Stimulated activated CD4-positive, alpha-beta T cell treated with anti-CD3 and anti-CD28 coated beads, Interleukin-15, amount 100 ng/mL, for 1 hour (primary cell): ENCODE results near the gene ARHGEF19.
"Not testable (repeated sequence)": the region's sequence is repeated elsewhere in the genome, so short reads cannot be mapped to it uniquely, and the experiment has no call there.

Source experiments
- DNase-seq, 2 donors: peaks; one replicate each; pipeline ENCODE4 v3.0.0-alpha.2; 2020; ENCODE audit warnings: low read depth in 1 of 2, low spot score in 1 of 2

The ARHGEF19 gene

DNA sequence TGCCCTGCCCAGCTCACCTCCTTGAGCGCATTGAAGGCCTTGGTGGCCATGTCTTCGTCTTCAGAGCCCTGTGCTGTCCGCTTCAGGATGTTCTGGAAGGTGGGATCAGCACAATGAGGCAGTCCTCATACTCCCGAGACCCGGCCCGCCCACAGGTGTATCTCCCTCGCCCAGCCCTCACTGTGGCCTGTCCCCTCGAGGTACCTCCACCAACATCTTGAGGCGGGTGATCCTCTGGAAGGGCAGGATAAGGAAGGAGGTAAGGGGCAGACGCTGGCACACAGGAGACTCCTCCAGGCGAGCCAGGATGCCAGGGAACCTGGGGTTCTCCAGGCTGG is 7.1 kb downstream of the ARHGEF19 start:
- no peak for DNase-seq

DNA sequence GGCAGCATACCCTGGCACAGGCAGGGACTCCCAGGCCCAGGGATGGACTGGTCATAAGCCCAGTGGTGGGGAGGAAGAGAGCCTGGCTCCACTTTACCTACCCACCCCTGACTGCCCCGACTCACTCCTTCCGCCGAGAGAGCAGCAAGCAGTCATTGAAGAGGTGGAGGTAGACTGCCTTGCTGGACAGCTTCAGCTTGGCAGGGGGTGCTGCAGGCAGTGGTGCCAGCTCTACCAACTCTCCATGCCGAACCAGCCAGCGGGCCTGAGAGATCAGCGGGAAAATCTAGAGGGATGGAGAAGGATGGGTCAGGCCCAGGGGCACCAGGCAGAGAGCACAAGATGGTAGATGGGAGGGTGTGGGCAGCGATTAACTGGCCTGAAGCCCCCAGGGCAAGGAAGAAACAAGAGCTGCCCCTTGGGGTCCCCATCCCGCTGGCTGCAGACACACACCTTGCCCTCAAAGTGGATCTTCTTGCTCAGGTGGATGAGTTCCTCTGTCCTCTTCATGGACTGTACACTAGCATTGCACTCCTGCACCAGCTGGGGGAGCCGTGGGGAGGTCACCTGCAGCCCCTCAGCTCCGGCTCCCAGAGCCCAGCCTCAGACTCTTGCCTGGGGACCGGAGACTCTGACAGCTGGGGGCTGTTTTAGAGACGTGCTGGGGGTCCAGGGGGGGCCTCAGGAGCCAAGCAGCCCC is 7.7 kb downstream of the ARHGEF19 start:
- DNase-seq = no peak

DNA sequence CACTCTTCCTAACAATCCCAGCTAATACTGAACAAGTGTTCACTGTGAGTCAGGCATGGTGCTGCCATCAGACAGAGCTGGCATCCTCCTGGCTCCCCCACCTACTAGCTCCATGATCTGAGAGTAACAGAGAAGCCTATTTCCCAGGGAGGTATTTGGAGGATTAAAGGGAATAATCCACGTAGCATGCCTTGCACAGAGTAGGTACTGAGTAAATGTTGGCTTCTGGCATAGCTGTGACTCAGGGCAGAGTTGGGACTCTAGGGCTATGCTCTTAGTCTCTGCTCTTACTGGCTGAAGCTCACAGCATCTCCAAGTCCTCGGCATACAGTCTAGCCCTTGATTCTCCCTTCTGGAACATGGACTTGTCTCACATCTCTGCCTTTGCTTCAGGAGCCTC is 8.2 kb downstream of the ARHGEF19 start:
- DNase-seq = no peak

DNA sequence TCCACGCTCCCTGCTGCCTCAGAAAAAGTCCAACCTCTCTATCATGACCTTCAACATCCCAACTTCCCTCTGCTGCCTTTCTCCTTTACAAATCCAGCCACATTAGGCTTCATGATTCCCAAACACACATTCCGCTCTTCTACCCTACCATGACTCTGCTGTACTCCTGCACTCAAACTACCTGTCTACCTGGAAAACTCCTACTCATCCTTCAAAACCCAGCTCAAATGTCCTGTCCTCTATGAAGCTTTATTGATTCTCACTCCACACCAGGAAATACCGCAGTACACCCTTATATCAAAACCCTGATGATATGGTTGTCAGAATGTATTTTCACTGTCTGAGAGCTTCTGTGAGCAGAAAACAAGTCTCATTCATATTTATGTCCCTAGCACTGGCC is 8.9 kb downstream of the ARHGEF19 start:
- no peak for DNase-seq

DNA sequence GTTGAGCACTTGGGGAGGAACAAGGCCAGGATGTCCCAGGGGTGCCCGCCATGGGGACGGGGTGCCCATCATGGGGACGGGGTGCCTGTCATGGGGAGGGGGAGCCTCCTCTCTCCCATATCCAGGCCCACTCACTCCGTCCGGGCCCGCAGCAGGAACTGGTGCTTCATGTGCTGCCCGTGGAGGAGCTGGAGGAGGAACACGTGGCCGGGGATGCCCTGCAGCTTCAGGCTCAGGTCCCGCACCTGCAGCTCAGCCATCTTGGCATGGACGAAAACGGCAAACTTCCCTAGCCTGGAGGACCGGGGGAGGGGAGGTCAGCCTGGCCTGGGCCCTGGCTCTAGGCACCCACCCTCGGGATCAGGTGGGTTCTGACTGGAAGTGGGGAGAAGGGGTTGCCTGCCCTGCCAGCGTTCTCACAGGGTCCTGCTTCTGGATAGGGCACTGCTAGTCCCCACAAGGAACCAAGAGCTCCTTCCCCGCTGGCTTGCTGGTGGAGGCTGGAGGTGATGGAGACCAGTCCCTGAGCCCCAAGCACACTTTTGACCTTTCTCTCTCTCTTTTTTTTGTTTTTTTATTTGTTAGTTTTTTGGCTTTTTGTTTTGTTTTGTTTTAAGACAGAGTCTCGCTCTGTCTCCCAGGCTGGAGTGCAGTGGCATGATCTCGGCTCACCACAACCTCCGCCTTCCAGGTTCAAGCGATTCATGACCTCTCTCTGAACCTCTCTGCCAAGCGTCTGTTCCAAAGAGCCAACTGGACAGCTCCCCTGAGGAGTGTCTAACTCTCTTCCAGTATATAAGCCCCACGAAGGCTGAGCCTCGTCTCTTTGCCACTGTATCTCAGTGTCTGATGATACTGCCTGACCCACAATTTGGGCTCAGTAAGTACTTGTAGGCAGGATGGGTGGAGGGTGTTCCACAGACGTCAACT is 9.9 kb downstream of the ARHGEF19 start:
- DNase-seq = no peak

DNA sequence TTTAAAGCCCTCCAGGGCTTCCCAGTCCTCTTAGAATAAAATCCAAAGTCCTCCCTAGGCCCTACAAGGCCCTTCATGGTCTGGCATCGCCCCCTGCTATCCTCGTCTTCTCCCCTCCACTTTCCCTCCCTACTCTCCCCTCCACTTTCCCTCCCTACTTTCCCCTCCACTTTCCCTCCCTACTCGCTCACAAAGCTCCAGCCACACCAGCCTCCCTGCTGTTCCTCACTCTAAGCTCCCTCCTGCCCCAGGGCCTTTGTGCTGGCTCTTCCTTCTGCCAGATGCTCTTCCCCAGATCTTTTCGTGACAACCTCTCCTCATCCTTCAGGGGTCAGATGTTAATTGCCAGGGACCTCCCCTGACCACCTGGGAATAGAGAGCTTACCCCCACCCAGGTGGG is 12.8 kb downstream of the ARHGEF19 start:
- DNase-seq = no peak

DNA sequence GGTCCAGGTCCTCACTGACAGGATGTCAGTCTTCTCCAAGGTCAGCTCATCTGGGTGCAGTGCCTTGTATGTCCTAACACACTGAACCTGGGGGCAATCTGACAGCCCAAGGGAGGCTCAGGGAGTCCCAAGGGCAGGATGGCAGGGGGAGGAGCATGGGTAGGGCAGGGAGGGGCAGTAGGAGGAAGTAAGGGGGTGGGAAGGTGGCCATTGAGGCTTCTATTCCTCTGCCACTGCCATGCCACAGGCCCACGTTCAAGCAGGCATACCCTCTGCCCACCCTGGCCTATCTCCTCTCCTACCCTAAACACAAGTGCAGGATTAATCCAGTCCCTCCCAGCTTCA is 13.3 kb downstream of the ARHGEF19 start:
- no peak for DNase-seq

DNA sequence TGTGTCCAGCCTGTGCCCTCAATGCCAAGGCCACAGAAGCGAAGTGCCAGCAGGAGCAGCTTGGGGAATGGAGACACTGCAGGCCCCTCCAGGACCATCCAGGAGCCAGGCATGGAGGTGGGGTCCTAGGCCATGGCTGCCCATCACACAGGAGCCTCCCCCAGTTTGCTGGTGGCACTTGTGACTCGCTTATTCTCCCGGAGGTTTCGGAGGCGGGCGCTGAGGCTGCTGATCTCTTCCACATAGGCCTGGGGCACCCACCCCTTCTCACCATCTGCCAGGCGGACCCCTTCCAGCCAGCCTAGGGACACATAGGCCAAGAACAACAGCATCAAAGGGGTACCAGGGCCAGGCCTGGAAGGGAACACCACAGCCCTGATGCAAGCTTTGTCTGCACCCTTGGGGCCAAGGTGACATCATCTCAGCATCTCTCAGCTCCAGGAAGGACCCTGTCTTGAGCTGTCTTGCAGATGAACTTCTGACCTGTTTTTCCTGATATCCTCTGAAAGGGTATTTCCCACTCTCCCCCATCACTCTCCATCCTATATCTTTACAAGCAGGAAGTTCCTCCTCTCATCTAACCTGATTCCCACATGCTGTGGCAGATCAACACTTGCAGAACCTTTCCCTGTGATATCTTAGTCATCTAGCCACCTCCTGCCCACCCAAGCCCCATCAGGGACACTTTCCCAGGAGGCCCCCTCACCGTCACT is 13.9 kb downstream of the ARHGEF19 start:
- no peak for DNase-seq

DNA sequence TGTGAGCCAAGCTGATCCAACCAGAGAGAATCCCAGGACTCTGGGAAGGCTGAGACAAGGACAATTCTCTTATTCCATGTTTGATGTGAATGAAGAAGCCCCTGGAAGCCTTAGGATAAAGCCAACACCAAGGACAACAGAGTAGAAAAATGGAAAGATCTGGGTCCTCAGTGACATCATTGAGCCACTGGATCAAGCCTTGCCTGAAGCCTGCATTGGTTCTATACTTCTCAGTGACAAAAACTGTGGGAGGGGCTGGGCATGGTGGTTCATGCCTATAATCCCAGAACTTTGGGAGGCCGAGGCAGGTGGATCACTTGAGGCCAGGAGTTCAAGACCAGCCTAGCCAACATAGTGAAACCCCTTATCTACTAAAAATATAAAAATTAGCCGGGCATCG is 15.6 kb downstream of the ARHGEF19 start:
- DNase-seq = no peak

DNA sequence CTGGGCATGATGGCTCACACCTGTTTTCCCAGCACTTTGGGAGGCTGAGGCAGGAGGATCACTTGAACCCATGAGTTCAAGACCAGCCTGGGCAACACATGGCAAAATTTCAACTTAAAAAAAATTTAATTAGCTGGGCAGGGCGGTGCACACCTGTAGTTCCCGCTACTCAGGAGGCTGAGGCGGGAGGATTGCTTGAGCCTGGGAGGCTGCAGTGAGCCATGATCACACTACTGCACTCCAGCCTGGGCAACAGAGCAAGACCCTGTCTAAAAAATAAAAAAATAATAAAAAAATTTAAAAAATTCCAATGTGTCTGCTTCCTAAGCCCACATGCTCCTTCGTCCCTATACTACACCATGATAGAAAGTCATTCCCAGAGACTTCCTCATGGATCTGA is 16.3 kb downstream of the ARHGEF19 start:
- DNase-seq = not testable (repeated sequence)

DNA sequence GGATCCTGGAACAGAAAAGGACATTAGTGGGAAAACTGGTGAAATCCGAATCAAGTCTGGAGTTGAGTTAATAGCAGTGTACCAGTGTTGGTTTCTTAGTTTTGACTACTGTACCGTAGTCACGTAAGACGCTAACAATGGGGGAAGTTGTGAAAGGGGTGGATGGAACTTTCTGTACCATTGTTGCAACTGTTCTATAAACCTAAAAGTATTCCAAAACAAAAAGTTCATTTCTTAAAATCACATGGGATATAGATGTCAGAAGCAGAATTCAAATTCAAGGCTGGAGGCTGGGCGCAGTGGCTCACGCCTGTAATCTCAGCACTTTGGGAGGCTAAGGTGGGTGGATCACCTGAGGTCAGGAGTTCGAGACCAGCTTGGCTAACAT is 16.9 kb downstream of the ARHGEF19 start:
- no peak for DNase-seq

DNA sequence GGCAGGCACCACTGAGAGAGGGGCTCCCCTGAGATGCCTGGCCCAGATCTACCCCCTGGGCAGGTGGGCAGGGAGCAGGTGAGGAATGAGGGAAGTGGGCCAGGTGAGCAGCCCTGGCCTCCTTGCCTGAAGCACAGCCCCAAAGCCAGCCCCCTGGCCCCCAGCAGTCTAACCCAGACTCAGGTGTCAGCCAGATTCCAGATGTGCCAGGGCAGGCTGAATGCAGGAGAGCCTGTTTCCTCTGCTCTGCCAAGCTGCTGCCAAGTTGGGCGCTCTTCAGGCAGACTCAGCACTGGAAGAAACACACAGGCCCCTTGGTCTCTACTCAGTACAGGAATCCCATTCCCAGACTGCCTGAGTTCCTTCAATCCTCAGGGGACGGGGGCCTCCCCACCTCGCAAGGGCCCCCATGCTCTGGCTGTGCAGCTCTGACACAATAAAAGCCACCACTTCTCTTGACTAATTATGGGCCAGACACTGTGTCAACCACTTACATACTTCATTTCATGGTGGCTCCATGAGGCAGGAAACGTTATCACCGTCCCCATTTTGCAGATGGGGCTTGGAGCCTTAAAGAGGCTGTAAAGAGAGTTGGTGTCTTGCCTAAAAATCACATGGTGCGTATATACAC is 20.4 kb downstream of the ARHGEF19 start:
- DNase-seq = no peak

DNA sequence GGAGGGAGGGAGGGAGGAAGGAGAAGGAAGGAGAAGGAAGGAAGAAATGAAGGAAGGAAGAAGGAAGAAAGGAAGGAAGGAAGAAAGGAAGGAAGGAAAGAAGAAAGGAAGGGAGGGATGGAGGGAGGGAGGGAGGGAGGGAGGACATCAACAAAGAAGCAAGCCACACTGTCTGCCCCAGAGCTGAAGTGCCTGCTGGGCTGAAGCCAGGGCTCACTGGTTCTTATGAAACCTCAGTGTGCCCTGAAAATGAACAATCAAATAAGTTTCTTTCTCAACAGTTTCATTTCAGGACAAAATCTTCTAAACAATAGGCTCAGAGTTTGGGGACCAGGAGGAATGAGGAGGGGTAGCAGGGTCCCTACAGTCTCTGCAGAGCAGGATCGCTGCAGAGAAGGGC is 21.1 kb downstream of the ARHGEF19 start:
- DNase-seq = no peak

DNA sequence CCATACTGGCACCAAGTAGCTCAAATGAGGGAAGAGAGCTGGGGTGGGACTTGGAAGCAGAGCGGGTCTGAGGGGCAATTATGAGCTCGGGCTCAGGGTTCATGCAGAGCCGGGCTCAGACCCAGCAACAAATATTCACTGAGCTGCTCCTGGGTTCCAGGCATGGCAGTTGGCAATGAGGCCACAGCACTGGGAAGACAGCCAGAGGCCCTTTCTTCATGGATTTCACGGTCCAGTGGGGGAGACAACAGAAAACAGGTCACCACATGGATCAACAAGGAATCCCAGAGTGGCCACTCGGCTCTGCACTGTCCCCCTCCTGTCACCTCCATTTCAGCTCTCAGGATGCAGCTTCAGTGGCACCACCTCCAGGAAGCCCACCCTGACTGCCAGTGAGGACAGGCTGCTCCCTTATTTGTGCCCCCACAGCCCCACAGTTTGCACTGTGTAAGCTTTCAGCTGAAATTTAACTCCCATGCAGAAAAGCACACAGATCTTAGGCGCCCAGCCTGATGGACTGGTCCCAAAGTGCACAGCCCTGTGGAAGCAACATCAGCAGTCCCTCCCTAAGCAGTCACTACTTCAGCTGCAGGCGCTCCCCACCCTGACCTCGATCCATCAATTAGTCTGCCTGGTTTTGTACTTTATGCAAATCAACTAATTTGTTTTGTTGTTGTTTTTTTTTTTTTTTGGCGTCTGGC is 22.4 kb downstream of the ARHGEF19 start:
- no peak for DNase-seq

DNA sequence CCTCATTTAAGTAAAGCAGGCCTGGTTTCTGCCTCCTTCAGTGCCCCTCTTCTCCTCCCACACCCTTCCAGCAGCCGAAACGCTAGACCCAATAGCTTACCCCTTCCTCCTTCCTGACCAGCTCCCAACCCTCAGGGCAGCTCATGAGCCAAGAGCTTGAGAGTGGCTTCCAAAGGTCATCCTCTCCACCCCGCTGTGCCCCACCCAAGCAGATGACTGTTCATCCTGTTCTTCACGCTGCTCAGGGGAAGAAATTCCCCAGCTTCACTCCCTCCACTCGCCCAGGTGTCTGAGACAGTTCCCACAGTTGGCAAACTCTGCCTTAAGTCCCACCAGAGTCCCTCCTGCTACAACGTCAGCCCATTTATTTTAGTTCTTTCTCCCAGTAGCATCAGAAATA is 23.4 kb downstream of the ARHGEF19 start:
- no peak for DNase-seq

DNA sequence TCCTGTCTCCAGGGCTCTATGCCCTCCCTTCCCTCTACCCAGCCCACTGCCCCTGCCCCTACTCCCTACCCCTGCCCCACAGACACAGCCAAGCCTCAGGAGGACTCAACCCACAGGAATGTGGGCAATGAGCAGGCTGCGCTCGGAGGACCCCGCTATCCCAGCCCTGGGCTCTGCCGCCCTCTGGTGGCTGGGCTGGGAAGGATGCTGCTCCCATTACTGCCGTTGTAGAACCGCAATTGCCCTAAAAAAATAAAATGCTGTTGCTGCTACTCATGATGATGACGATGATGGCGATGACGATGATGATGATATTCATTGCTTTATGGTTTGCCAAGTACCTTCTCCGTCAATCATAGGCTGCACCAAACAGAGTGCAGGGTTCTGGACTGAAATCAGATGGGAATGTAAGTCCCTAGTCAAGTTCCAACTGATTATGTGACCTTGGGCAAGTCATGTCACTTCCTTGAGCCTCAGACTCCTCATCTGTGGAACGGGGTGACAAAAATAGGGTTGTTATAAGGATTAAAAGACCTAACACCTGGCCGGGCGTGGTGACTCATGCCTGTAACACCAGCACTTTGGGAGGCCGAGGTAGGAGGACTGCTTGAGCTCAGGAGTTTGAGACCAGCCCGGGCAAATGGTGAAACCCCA is 24.6 kb downstream of the ARHGEF19 start:
- peak; percentile 56 to 75 for DNase-seq

DNA sequence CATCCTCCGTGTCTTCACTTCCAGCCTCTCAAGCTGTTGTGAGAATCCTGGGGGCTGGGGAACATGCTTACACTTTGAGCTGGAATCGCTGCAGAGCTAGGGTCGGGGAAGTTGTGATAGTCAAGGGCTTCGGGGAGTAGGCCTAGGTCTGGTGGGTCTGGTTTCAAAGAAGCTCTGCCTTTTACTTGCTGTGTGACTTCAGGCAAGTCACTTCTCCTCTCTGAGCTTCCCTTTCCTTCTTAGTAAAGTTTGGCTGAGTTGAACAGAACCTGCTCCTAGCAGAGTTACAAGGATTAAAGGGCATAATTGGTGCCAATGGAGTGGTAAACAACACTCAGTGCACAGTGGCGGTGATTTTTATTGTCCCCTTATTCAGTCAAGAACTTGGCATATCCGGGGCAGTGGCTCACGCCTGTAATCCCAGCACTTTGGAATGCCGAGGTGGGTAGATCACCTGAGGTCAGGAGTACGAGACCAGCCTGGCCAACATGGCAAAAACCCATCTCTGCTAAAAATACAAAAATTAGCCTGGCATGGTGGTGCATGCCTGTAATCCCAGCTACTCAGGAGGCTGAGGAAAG is 25.7 kb downstream of the ARHGEF19 start:
- DNase-seq = no peak

DNA sequence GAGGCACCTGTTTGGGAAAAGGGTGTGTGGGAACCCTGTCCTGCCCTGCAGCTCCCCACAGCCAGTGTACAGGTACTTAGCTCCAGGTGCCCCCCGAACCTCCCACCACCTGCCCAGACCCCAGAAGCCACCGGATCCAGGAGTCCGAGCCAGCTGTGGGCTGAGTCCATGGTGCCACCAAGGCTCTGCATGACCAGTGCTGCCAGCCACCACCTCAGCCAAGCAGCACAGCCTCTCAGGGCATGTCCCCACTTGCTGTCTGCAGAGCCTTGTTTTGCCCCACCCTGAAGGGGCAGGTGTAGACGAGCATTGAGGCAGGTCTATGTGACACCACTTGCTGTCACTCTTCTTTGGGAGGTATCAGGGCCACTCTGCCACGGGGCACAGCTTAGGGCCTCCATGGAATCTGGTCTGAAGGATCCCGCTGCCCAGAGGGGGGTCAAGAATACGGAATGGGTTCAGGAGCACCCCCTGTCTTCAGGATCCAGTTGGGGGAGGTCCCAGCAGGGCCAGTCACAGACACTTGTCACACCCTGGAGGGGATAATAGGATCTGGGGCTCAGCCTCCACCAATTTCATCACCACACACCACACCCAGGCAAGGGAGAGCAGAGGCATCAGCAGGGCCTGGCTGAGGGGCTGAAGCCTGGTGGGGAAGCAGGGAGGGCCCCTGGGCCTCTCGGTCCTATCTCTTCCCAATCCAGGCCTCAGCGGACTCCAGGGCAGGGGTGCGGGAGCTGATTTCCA is 27.7 kb downstream of the ARHGEF19 start:
- no peak for DNase-seq

DNA sequence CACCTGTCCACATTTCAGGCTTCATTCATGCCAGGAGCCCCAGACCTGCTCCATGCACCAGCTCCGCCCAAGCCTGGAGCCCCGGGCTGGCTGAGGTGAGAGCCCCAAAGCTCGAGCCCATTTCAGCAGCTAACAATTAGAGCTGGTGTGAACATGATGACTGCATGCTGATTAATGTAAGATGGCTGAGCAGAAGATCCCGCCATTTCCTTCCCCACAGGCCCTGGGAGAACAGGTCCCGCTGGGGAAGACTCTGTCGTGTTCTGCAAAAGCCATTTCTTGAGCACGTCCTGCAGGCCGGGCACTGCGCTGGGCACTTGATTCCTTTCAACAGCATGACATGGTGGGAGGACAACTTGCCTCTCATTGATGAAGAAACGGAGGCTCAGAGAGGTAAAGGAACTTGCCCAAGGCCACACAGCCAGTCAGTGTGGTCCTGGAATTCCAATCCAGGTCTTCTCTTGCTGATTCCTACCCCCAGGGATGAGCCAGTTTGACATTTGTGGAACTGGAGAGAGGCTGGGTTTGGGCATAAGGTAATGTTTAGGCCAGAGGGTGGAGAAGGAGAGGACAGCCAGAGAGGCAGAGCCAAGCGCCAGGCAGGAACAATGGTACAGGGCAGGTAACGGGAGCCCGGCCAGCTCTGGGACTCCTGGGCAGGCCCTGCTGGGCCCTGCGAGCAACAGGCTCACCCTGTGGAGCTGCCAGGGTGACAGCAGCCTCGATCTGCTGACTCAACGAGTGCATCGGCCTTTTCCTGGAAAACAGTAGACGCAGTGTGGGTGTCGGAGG is 28.5 kb downstream of the ARHGEF19 start:
- no peak for DNase-seq
